Measurements from ENCODE around the gene LCMT1. TPM values are rescaled to one million over a fixed set of nuclear protein-coding genes. Genes with fewer than 3 reads are reported as not detected.

LCMT1 gene
- total and polyA plus RNA-seq, 2 of the 13 experiments (the other 11 are each of a cell fraction or from before 2014, with no cell fraction given) = 41.2 to 48.7 TPM

DNA sequence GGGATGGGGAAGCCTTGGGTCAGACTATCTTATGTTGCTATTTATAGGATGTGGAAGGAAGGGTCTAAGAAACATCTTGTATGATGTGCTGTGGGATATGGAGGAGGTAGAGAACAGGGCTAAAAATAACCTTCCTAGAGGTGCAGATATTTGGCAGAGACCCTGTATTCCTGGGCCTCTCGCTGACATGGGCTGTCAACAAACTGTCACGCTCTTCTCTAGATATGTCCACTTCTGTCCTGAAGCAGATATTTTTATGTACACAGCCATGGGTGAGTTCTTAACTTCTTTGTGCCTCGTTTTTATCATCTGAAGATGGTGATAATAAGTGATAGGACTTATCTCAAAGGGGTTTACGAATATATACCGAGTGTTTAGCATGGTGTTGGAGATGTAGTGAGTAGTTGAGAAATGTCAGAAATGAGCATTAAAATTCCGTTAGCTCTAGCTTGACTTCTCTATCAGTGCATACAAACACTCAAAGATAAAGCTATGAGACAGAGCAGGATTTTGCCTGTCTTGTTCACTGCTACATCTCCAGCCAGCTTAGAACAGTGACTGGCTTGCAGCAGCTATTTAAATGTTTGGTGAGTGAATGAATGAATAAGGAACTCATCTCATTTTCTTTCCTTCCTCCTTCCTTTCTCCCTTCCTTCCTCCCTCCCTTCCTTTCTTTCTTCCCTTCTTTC lies 102.3 kb downstream of the LCMT1 start:
- ChIA-PET CTCF (ENCODE audit: low intra/inter-chr PET ratio, low total read pairs) (no interaction called here), POLR2A (interaction anchor here (0.9 kb wide), 1 partner anchor 11 kb away, joined by 3 read pairs; no protein-coding TSS in a partner anchor)
- no peaks in the 10 kb centered on the region for H3K79me2 ChIP-seq (ENCODE audit: insufficient read depth, low read length)
- WGBS (ENCODE audit: low lambda C conversion rate) = 4% methylated on average over 6 of the region's 6 CpGs
- H3K9ac ChIP-seq (ENCODE audit: insufficient read depth, low read depth, low read length) = no peak overlapping the region
- H4K20me1 ChIP-seq (ENCODE audit: insufficient read depth, low read length) = no peaks in the 10 kb centered on the region
- BruUV-seq (replicated peaks) = no TSS peak
- ATAC-seq (no peak), FAIRE-seq (no peak), DNase-seq (ENCODE audit: low spot score) (no peak)
- in situ Hi-C loops (cut with HindIII; ENCODE audit: extremely low pct_ligation_motif_present, low pct_unique_long_range_greater_than_20kb) = no loop called here
- no peaks in the 10 kb centered on the region for H3K9me3 ChIP-seq (ENCODE audit: low read length)
- peaks cover 32% of the 10 kb centered on the region for H3K4me1 ChIP-seq (ENCODE audit: insufficient read depth, low read length)
- TF ChIP-seq ZNF432 (CRISPR knock-in tag; IDR thresholded peaks at IDR 0.05; ENCODE audit: borderline replicate concordance) (no peak), ZNF256 (CRISPR knock-in tag; conservative IDR thresholded peaks at IDR 0.05) (no peak), KDM3A (CRISPR knock-in tag; IDR thresholded peaks at IDR 0.05; ENCODE audit: low read depth) (no peak), ZFY (CRISPR knock-in tag; IDR thresholded peaks at IDR 0.05) (no peak), SYNCRIP (IDR thresholded peaks at IDR 0.05; ENCODE audit: insufficient read depth, low read depth, low read length) (no peak), ZNF557 (CRISPR knock-in tag; IDR thresholded peaks at IDR 0.05) (no peak), SOX5 (CRISPR knock-in tag; IDR thresholded peaks at IDR 0.05; ENCODE audit: borderline replicate concordance) (no peak), SMAD1 (CRISPR knock-in tag; IDR thresholded peaks at IDR 0.05; ENCODE audit: borderline replicate concordance, low read depth) (no peak)
- TF ChIP-seq, protein P1, sequence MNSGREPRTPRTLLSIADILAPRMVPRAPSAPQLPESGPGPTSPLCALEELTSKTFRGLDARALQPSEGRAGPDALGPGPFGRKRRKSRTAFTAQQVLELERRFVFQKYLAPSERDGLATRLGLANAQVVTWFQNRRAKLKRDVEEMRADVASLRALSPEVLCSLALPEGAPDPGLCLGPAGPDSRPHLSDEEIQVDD (CRISPR knock-in tag; IDR thresholded peaks at IDR 0.05; ENCODE audit: borderline replicate concordance) = no peak
- no peak overlapping the region for H3K4me2 ChIP-seq (ENCODE audit: low read depth, low read length)
- no peak overlapping the region for H3K27ac ChIP-seq (ENCODE audit: extremely low read length, insufficient read depth, low read length)
- H3K4me3 ChIP-seq (replicated peaks in 1 of 3; ENCODE audit: insufficient read depth in 1 of 3, low read depth in 2 of 3, low read length in 3 of 3) = no peak overlapping the region
- H3K36me3 ChIP-seq (replicated peaks in 1 of 2; ENCODE audit: control insufficient read depth in 1 of 2, insufficient read depth in 2 of 2, low read length in 2 of 2) = no peaks in the 10 kb centered on the region
- H2AFZ ChIP-seq (ENCODE audit: low read length) = no peak overlapping the region
- intact Hi-C loops (cut with micrococcal nuclease; ENCODE audit: unreplicated experiment) = no loop called here
- no peaks in the 10 kb centered on the region; a peak in 1 of 5 replicates for H3K27me3 ChIP-seq (ENCODE audit: control insufficient read depth in 1 of 2, insufficient read depth in 2 of 2, low read length in 2 of 2)
